HCT116 (cell line): ENCODE measurements around the gene ELOVL5. TPM values are rescaled to one million over a fixed set of nuclear protein-coding genes. Genes with fewer than 3 reads are reported as not detected.

Source experiments
- ATAC-seq: fragments of 200-7000 bp; cut with Tn5 transposase; 2 replicates; pipeline ENCODE4 v1.9.1; 2020; ENCODE audit warnings: mild to moderate bottlenecking, moderate library complexity
- BruUV-seq: library from RNA; stranded (reverse); fragments of 400-500 nt; replicated peaks from 2 replicates; lab custom pipeline; 2021; lab: Mats Ljungman, UMichigan
- CTCF ChIA-PET: fragments of 300-600 bp; sonication (Branson Sonifier 250); formaldehyde crosslinking; loops from one replicate; lab custom pipeline; 2021; ENCODE audit warnings: antibody characterized with exemption; lab: Charles Lee
- POLR2A ChIA-PET: fragments of 300-600, 350-600 bp; sonication (Branson Sonifier 250); formaldehyde crosslinking; loops from one replicate; lab custom pipeline; 2021; ENCODE audit warnings: antibody characterized with exemption; lab: Charles Lee
- RAD21 ChIA-PET, 2 experiments: fragments of 300-600 bp; sonication (Branson Sonifier 250); formaldehyde crosslinking; loops; one replicate each; lab custom pipeline; 2023; ENCODE audit warnings: low total read pairs in 2 of 2; ENCODE audit not compliant: uncharacterized antibody in 2 of 2, unreplicated experiment in 2 of 2, low non-redundant PET in 1 of 2; lab: Charles Lee
- DNase-seq: peaks from one replicate; pipeline ENCODE4 v3.0.0-alpha.2; 2010; ENCODE audit warnings: low read depth, low spot score
- H2AFZ ChIP-seq: fragments of 200-600 bp; shearing (Covaris generic), sonication (generic); 2 replicates; pipeline ENCODE4 v1.6.1; 2017; ENCODE audit warnings: low read depth, mixed run types, mixed read lengths, antibody characterized with exemption, low read length; ENCODE audit not compliant: poor library complexity, severe bottlenecking
- H3K27ac ChIP-seq: 2 replicates; pipeline ENCODE4 v1.5.1; 2012; ENCODE audit warnings: low read depth, low read length
- H3K27me3 ChIP-seq: fragments of 200-600 bp; sonication (generic); 2 replicates; pipeline ENCODE4 v1.6.1; 2016; ENCODE audit warnings: mixed run types, low read length, mixed read lengths; ENCODE audit not compliant: insufficient read depth
- H3K36me3 ChIP-seq, 2 experiments: fragments of 200-500 bp in 1 of 2; fragments of 200-600 bp in 1 of 2; sonication (Bioruptor generic) in 1 of 2; sonication (generic) in 1 of 2; 2 replicates each; pipeline versions ENCODE4 v1.5.1 to v1.6.1; 2014 to 2016; ENCODE audit warnings: low read length in 2 of 2, inconsistent platforms in 1 of 2, mixed read lengths in 1 of 2, mixed run types in 1 of 2; ENCODE audit not compliant: insufficient read depth in 2 of 2, control insufficient read depth in 1 of 2
- H3K4me1 ChIP-seq, 2 experiments: fragments of 200-600 bp in 1 of 2; sonication (generic) in 1 of 2; 2 replicates each; pipeline versions ENCODE4 v1.5.1 to v1.6.1; 2012 to 2017; ENCODE audit warnings: low read length in 2 of 2, inconsistent platforms in 1 of 2, mild to moderate bottlenecking in 1 of 2, mixed read lengths in 1 of 2, mixed run types in 1 of 2, moderate library complexity in 1 of 2; ENCODE audit not compliant: insufficient read depth in 2 of 2, control insufficient read depth in 1 of 2
- H3K4me2 ChIP-seq: fragments of 200-600 bp; sonication (generic); 2 replicates; pipeline ENCODE4 v1.6.1; 2017; ENCODE audit warnings: mixed run types, low read length, mixed read lengths
- H3K4me3 ChIP-seq, 2 experiments: fragments of 200-600 bp in 1 of 2; sonication (generic) in 1 of 2; replicated peaks in 1 of 2; 2 replicates each; pipeline ENCODE4 v1.5.1; 2011 to 2016; ENCODE audit warnings: low read length in 2 of 2, control low read depth in 1 of 2, low read depth in 1 of 2, mild to moderate bottlenecking in 1 of 2, mixed read lengths in 1 of 2, mixed run types in 1 of 2
- H3K79me2 ChIP-seq: fragments of 200-600 bp; sonication (generic); 2 replicates; pipeline ENCODE4 v1.6.1; 2017; ENCODE audit warnings: mild to moderate bottlenecking, mixed run types, low read length, moderate library complexity, mixed read lengths; ENCODE audit not compliant: insufficient read depth
- H3K9ac ChIP-seq: fragments of 200-600 bp; sonication (generic); 2 replicates; pipeline ENCODE4 v1.6.1; 2016; ENCODE audit warnings: low read length, mixed read lengths
- H3K9me2 ChIP-seq: fragments of 200-600 bp; sonication (generic), shearing (Covaris generic); 2 replicates; pipeline ENCODE4 v1.6.1; 2017; ENCODE audit warnings: mixed run types, mild to moderate bottlenecking, moderate library complexity; ENCODE audit not compliant: insufficient read depth
- H3K9me3 ChIP-seq, 2 experiments: fragments of 200-500 bp in 1 of 2; fragments of 200-600 bp in 1 of 2; sonication (Bioruptor generic) in 1 of 2; sonication (generic) in 1 of 2; 2 replicates each; pipeline ENCODE4 v1.6.1; 2014 to 2017; ENCODE audit warnings: low read length in 2 of 2, mixed read lengths in 2 of 2, inconsistent platforms in 1 of 2, low read depth in 1 of 2, mild to moderate bottlenecking in 1 of 2, mixed run types in 1 of 2, moderate library complexity in 1 of 2; ENCODE audit not compliant: control insufficient read depth in 1 of 2, insufficient read depth in 1 of 2
- H4K20me1 ChIP-seq: fragments of 200-600 bp; sonication (generic), shearing (Covaris generic); 2 replicates; pipeline ENCODE4 v1.6.1; 2017; ENCODE audit warnings: mixed run types, mild to moderate bottlenecking, moderate library complexity; ENCODE audit not compliant: insufficient read depth
- CEBPB ChIP-seq: IDR thresholded peaks from 2 replicates; pipeline ENCODE4 v1.6.1; 2012; ENCODE audit warnings: low read depth
- EGR1 ChIP-seq: IDR thresholded peaks from 2 replicates; pipeline ENCODE4 v1.6.1; 2012; ENCODE audit warnings: low read depth
- ELF1 ChIP-seq: IDR thresholded peaks from 2 replicates; pipeline ENCODE4 v1.6.1; 2012; ENCODE audit warnings: low read depth, borderline replicate concordance
- EZH2phosphoT487 ChIP-seq: fragments of 200-600 bp; IDR thresholded peaks from 2 replicates; pipeline ENCODE4 v1.6.1; 2018; ENCODE audit warnings: antibody characterized with exemption, borderline replicate concordance
- FOSL1 ChIP-seq: IDR thresholded peaks from 2 replicates; pipeline ENCODE4 v1.6.1; 2012; ENCODE audit warnings: low read depth
- JUND ChIP-seq: IDR thresholded peaks from 2 replicates; pipeline ENCODE4 v1.6.1; 2012
- POLR2A ChIP-seq: IDR thresholded peaks from 2 replicates; pipeline ENCODE4 v1.7.0; 2011; ENCODE audit warnings: borderline replicate concordance; ENCODE audit not compliant: insufficient read depth, insufficient read length; ENCODE audit errors: extremely low read depth
- POLR2AphosphoS5 ChIP-seq: IDR thresholded peaks from 2 replicates; pipeline ENCODE4 v1.6.1; 2011; ENCODE audit warnings: mild to moderate bottlenecking, low read depth, low read length, moderate library complexity
- RAD21 ChIP-seq: IDR thresholded peaks from 2 replicates; pipeline ENCODE4 v1.6.1; 2012; ENCODE audit warnings: low read depth, mild to moderate bottlenecking
- SIN3A ChIP-seq: IDR thresholded peaks from 2 replicates; pipeline ENCODE4 v1.6.1; 2012; ENCODE audit warnings: low read depth
- SP1 ChIP-seq: IDR thresholded peaks from 2 replicates; pipeline ENCODE4 v1.6.1; 2012; ENCODE audit warnings: low read depth
- SRF ChIP-seq: IDR thresholded peaks from 2 replicates; pipeline ENCODE4 v1.6.1; 2012; ENCODE audit warnings: low read depth
- YY1 ChIP-seq: IDR thresholded peaks from 2 replicates; pipeline ENCODE4 v1.6.1; 2011; ENCODE audit warnings: low read length, low read depth, moderate library complexity, mild to moderate bottlenecking; ENCODE audit not compliant: insufficient replicate concordance; ENCODE audit errors: extremely low read depth
- ZNF274 ChIP-seq: fragments of 200-500 bp; sonication (Bioruptor generic); IDR thresholded peaks from 2 replicates; pipeline ENCODE4 v1.6.1; 2014; ENCODE audit warnings: mild to moderate bottlenecking, low read depth, low read length, inconsistent platforms
- intact Hi-C: fragments of 100-400 bp; cut with micrococcal nuclease; formaldehyde crosslinking; loops from 2 replicates; pipeline ENCODE4 v1.10.0; 2022
- total RNA-seq: library from RNA; stranded (reverse); gene quantifications from one replicate; pipeline ENCODE4 v1.2.1, GENCODE V29; 2021; ENCODE audit not compliant: unreplicated experiment
- TF ChIP-seq, protein P1 (sequence below), 3 experiments: fragments of 200-600 bp in 1 of 3; sonication (generic) in 1 of 3; IDR thresholded peaks in 2 of 3; conservative IDR thresholded peaks in 1 of 3; 2 replicates each; pipeline ENCODE4 v1.5.1; 2012 to 2017; ENCODE audit warnings: low read depth in 2 of 3, low read length in 2 of 3, antibody characterized with exemption in 1 of 3, borderline replicate concordance in 1 of 3, control low read depth in 1 of 3, mild to moderate bottlenecking in 1 of 3, mixed read lengths in 1 of 3, mixed run types in 1 of 3, moderate library complexity in 1 of 3; ENCODE audit not compliant: insufficient read depth in 1 of 3
- TF ChIP-seq, protein P2 (sequence below): IDR thresholded peaks from 2 replicates; pipeline ENCODE4 v1.6.1; 2012; ENCODE audit warnings: low read depth
- TF ChIP-seq, protein P3 (sequence below): IDR thresholded peaks from 2 replicates; pipeline ENCODE4 v1.6.1; 2012
- TF ChIP-seq, protein P4 (sequence below): IDR thresholded peaks from 2 replicates; pipeline ENCODE4 v1.6.1; 2011; ENCODE audit warnings: mild to moderate bottlenecking, low read length, moderate library complexity; ENCODE audit not compliant: insufficient replicate concordance; ENCODE audit errors: extremely low read depth

ELOVL5 gene
- total RNA-seq, 1 experiment from 2014 or later, result 85.3 TPM

DNA sequence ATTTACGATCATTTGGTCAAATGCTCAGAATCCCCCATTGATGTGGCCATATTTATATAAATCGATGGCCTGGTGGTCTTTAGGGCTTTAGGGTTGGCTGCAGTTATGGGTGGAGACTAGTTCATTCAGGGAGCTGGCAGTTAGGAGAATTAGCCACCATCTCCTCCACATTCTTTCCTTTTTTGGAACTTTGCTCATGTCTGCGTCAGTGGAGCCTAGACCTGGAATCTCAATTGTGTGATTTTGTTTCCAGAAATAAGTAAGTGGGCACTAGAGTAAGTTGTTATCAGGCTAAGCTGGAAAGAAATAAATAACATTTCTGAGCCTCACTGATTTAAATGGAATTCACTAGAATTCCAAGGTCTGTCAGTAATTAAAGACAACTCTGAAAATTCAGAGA lies 29.0 kb upstream of the ELOVL5 start (continued):
- TF ChIP-seq CEBPB (no peak), POLR2AphosphoS5 (no peak), JUND (no peak), SIN3A (no peak), ELF1 (no peak)
- TF ChIP-seq, protein P1, sequence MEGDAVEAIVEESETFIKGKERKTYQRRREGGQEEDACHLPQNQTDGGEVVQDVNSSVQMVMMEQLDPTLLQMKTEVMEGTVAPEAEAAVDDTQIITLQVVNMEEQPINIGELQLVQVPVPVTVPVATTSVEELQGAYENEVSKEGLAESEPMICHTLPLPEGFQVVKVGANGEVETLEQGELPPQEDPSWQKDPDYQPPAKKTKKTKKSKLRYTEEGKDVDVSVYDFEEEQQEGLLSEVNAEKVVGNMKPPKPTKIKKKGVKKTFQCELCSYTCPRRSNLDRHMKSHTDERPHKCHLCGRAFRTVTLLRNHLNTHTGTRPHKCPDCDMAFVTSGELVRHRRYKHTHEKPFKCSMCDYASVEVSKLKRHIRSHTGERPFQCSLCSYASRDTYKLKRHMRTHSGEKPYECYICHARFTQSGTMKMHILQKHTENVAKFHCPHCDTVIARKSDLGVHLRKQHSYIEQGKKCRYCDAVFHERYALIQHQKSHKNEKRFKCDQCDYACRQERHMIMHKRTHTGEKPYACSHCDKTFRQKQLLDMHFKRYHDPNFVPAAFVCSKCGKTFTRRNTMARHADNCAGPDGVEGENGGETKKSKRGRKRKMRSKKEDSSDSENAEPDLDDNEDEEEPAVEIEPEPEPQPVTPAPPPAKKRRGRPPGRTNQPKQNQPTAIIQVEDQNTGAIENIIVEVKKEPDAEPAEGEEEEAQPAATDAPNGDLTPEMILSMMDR (IDR thresholded peaks at IDR 0.05 in 2 of 3, conservative IDR thresholded peaks at IDR 0.05 in 1 of 3; ENCODE audit: borderline replicate concordance in 1 of 3, insufficient read depth in 1 of 3, low read depth in 2 of 3, low read length in 2 of 3), result no peak

DNA sequence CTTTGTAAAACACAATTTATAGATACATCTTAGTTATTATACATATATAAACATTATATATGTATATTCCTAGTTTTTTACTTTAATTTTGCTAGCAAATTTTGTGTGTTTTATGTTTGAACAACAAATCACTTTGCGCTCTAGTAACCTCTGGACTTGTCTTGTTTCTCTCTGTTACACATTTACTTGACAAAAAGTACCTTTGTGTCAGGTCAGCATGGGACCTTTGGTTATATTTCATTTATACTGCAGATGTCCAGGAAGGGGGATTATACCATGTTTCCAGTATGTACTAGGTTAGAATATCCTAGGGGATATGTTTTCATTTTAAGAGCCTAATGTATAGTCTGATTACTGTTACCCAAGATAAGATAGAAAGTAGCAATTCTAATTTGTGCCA lies 28.5 kb upstream of the ELOVL5 start:
- ChIA-PET CTCF (no interaction called here), RAD21 (no interaction called here), POLR2A (no interaction called here)
- Histone ChIP-seq H3K79me2 (no peaks in the 10 kb centered on the region), H2AFZ (no peak overlapping the region), H3K4me3 (no peak overlapping the region), H3K27me3 (no peaks in the 10 kb centered on the region), H3K36me3 (no peaks in the 10 kb centered on the region), H3K27ac (no peak overlapping the region), H3K4me1 (no peaks in the 10 kb centered on the region), H3K9ac (no peak overlapping the region), H3K9me2 (no peaks in the 10 kb centered on the region), H3K9me3 (no peaks in the 10 kb centered on the region), H3K4me2 (no peak overlapping the region), H4K20me1 (no peaks in the 10 kb centered on the region)
- no TSS peak for BruUV-seq
- intact Hi-C loops, result no loop called here
- ATAC-seq (no peak), DNase-seq (no peak)
- no peak for TF ChIP-seq ZNF274
- TF ChIP-seq FOSL1, result no peak
- TF ChIP-seq SP1, result no peak
- TF ChIP-seq RAD21, result no peak
- no peak for TF ChIP-seq SRF
- no peak for TF ChIP-seq POLR2A
- TF ChIP-seq YY1, result no peak
- TF ChIP-seq SIN3A, result no peak
- TF ChIP-seq ELF1, result no peak
- TF ChIP-seq, protein P2, sequence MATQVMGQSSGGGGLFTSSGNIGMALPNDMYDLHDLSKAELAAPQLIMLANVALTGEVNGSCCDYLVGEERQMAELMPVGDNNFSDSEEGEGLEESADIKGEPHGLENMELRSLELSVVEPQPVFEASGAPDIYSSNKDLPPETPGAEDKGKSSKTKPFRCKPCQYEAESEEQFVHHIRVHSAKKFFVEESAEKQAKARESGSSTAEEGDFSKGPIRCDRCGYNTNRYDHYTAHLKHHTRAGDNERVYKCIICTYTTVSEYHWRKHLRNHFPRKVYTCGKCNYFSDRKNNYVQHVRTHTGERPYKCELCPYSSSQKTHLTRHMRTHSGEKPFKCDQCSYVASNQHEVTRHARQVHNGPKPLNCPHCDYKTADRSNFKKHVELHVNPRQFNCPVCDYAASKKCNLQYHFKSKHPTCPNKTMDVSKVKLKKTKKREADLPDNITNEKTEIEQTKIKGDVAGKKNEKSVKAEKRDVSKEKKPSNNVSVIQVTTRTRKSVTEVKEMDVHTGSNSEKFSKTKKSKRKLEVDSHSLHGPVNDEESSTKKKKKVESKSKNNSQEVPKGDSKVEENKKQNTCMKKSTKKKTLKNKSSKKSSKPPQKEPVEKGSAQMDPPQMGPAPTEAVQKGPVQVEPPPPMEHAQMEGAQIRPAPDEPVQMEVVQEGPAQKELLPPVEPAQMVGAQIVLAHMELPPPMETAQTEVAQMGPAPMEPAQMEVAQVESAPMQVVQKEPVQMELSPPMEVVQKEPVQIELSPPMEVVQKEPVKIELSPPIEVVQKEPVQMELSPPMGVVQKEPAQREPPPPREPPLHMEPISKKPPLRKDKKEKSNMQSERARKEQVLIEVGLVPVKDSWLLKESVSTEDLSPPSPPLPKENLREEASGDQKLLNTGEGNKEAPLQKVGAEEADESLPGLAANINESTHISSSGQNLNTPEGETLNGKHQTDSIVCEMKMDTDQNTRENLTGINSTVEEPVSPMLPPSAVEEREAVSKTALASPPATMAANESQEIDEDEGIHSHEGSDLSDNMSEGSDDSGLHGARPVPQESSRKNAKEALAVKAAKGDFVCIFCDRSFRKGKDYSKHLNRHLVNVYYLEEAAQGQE, result no peak
- no peak for TF ChIP-seq EGR1
- TF ChIP-seq, protein P3, sequence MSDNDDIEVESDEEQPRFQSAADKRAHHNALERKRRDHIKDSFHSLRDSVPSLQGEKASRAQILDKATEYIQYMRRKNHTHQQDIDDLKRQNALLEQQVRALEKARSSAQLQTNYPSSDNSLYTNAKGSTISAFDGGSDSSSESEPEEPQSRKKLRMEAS, result no peak
- TF ChIP-seq, protein P4, sequence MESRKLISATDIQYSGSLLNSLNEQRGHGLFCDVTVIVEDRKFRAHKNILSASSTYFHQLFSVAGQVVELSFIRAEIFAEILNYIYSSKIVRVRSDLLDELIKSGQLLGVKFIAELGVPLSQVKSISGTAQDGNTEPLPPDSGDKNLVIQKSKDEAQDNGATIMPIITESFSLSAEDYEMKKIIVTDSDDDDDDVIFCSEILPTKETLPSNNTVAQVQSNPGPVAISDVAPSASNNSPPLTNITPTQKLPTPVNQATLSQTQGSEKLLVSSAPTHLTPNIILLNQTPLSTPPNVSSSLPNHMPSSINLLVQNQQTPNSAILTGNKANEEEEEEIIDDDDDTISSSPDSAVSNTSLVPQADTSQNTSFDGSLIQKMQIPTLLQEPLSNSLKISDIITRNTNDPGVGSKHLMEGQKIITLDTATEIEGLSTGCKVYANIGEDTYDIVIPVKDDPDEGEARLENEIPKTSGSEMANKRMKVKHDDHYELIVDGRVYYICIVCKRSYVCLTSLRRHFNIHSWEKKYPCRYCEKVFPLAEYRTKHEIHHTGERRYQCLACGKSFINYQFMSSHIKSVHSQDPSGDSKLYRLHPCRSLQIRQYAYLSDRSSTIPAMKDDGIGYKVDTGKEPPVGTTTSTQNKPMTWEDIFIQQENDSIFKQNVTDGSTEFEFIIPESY, result no peak
- TF ChIP-seq EZH2phosphoT487, result no peak
